Tibial artery (tissue), 4 donors: ENCODE measurements around the gene TMEM54.
A peak's percentile ranks its signal among the peaks of the same experiment; 100 is the strongest.

Experiments
- DNase-seq, 2 donors: peaks; one replicate each; pipeline ENCODE4 v3.0.0-alpha.2; 2019
- H3K27ac ChIP-seq, 2 donors: fragments of 200-600 bp; sonication (generic) in 1 of 2; 1 replicate in 1 of 2; 2 replicates in 1 of 2; pipeline ENCODE4 v1.5.1; 2018 to 2019; ENCODE audit warnings: mild to moderate bottlenecking in 1 of 2
- H3K27me3 ChIP-seq, 2 donors: fragments of 200-600 bp; sonication (generic) in 1 of 2; one replicate each; pipeline versions ENCODE4 v1.5.1 to v1.6.0; 2016 to 2019
- H3K36me3 ChIP-seq, 3 donors: fragments of 200-600 bp; sonication (generic) in 2 of 3; one replicate each; pipeline ENCODE4 v1.5.1; 2016 to 2019; ENCODE audit warnings: mild to moderate bottlenecking in 2 of 3
- H3K4me1 ChIP-seq, 4 donors: fragments of 200-600 bp; sonication (generic) in 2 of 4; 1 replicate in 3 of 4; 2 replicates in 1 of 4; pipeline ENCODE4 v1.5.1; 2016 to 2019
- H3K4me3 ChIP-seq, 2 donors: fragments of 200-600 bp; sonication (generic) in 1 of 2; 1 replicate in 1 of 2; 2 replicates in 1 of 2; pipeline ENCODE4 v1.5.1; 2018 to 2019; ENCODE audit warnings: mild to moderate bottlenecking in 2 of 2
- H3K9me3 ChIP-seq, 3 donors: fragments of 200-600 bp; sonication (generic) in 1 of 3; one replicate each; pipeline ENCODE4 v1.5.1; 2016 to 2019
- intact Hi-C: fragments of 100-400 bp; cut with DNase I; formaldehyde crosslinking; loops from one replicate; pipeline ENCODE4 v1.15.0; 2023; ENCODE audit warnings: low total_unique reads
- TF ChIP-seq, protein P1 (sequence below), 2 experiments: fragments of 200-600 bp in 1 of 2; fragments of 450-650 bp in 1 of 2; IDR thresholded peaks; one replicate each; pipeline ENCODE4 v1.5.1; 2017 to 2019; ENCODE audit warnings: antibody characterized with exemption in 2 of 2, mild to moderate bottlenecking in 1 of 2, moderate library complexity in 1 of 2

TMEM54 gene

DNA sequence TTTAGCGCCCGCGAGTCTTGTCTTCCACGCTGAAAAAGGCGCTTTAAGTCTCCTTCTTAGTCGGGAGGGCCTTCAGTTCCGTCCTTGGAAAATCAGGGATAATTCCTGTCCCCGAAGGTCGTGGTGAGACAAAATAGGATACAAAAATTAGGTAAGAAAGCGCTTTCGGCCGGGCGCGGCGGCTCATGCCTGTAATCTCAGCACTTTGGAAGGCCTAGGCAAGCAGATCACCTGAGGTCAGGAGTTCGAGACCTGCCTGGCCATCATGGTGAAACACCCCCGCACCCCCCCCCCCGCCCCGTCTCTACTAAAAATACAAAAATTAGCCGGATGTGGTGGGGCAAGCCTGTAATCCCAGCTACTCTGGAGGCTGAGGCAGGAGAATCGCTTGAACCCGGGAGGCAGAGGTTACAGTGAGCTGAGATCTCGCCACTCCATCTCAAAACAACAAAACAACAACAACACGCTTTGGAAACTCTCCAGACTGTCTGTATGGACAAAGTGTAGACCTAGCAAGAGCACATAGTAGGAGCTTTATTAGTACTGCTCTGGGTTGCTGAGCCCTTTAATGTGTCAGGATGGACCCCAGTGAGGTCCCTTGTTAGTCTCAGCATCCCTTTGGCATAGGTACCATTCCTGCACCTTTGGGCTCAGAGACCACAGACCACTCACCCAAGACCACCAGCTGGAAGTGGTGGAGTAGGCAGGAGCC lies 790 bp upstream of the TMEM54 start:
- no peaks in the 10 kb centered on the region for H3K9me3 ChIP-seq
- no peak for DNase-seq
- TF ChIP-seq, protein P1, sequence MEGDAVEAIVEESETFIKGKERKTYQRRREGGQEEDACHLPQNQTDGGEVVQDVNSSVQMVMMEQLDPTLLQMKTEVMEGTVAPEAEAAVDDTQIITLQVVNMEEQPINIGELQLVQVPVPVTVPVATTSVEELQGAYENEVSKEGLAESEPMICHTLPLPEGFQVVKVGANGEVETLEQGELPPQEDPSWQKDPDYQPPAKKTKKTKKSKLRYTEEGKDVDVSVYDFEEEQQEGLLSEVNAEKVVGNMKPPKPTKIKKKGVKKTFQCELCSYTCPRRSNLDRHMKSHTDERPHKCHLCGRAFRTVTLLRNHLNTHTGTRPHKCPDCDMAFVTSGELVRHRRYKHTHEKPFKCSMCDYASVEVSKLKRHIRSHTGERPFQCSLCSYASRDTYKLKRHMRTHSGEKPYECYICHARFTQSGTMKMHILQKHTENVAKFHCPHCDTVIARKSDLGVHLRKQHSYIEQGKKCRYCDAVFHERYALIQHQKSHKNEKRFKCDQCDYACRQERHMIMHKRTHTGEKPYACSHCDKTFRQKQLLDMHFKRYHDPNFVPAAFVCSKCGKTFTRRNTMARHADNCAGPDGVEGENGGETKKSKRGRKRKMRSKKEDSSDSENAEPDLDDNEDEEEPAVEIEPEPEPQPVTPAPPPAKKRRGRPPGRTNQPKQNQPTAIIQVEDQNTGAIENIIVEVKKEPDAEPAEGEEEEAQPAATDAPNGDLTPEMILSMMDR (IDR thresholded peaks at IDR 0.05), result no peak
- H3K4me3 ChIP-seq, result peak overlapping the region; percentile 50 to 63
- no peaks in the 10 kb centered on the region for H3K36me3 ChIP-seq
- intact Hi-C loops, result no loop called here
- H3K27me3 ChIP-seq, result peaks cover 0 to 16% of the 10 kb centered on the region in 2 donors
- H3K27ac ChIP-seq, result peak overlapping the region in 1 of 2 donors; percentile 47
- H3K4me1 ChIP-seq, result peaks cover 0 to 22% (median 13%) of the 10 kb centered on the region in 4 donors

DNA sequence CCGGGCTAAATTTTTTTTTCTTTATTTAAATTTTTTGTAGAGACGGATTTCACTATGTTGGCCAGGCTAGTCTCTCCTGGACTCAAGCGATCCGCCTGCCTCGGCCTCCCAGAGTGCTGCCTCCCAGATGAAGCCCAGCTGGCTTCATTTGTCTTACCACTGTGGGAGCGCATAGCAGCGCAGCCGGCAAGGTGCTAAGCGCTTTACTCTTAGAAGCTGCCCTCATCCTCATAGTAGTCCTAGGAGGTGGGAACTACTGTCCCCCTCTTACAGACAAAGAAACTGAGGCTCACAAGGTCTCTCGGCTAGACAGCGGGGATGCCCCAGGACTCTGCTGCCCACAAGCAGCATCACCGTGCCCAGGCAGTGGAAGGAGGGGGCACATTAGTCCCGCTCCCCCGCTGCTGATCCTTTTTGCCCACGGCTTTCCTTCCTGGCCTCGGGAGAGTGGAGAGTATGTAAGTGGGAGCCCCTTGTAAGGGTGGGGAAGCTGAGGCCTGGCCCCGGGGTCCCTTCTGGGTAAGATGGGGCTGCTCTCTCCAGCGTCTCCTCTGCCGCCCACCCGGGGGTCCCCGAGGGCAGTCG lies 726 bp downstream of the TMEM54 start:
- Histone ChIP-seq H3K4me1 (peaks cover 0 to 22% (median 13%) of the 10 kb centered on the region in 4 donors), H3K27ac (peak overlapping the region in 1 of 2 donors; percentile 21), H3K9me3 (no peaks in the 10 kb centered on the region), H3K27me3 (peaks cover 0 to 16% of the 10 kb centered on the region in 2 donors), H3K36me3 (peaks cover 0 to 11% (median 0%) of the 10 kb centered on the region in 3 donors), H3K4me3 (peak overlapping the region; percentile 50 to 63)
- no peak for DNase-seq
- TF ChIP-seq, protein P1 (IDR thresholded peaks at IDR 0.05), result no peak
- intact Hi-C loops, result no loop called here

- intact Hi-C loops, result no loop called here
- Histone ChIP-seq H3K27ac (no peak overlapping the region), H3K9me3 (no peaks in the 10 kb centered on the region), H3K36me3 (peaks cover 0 to 17% (median 0%) of the 10 kb centered on the region in 3 donors), H3K4me3 (no peak overlapping the region), H3K4me1 (peaks cover 0 to 22% (median 13%) of the 10 kb centered on the region in 4 donors), H3K27me3 (peaks cover 0 to 18% of the 10 kb centered on the region in 2 donors)
- TF ChIP-seq, protein P1 (IDR thresholded peaks at IDR 0.05), result no peak
- DNase-seq, result no peak
These were observed 1.4 kb downstream of the TMEM54 start for GRCh38 chr1:32899586-32900296.

DNA sequence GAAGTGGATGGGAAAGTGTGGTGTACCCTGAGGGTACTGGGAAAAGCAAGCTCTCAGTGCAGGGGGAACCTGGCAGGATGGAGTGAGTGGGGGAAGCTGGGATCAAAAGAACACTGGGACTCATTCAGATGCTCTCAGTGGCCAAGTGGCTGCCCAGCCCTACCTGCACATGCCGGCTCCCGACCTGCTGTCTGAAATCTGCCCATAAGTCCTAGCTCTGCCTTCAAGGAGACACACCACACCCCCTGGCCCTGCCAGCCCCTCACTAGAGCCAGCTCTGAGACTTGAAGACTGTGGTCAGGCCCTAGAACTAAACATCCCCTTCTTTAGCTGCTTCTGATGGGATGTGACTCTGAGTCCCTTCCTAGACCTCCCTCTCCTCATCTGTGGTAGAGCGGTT lies 2.2 kb downstream of the TMEM54 start:
- peaks cover 0 to 17% (median 0%) of the 10 kb centered on the region in 3 donors for H3K36me3 ChIP-seq
- peaks cover 0 to 26% (median 13%) of the 10 kb centered on the region in 4 donors for H3K4me1 ChIP-seq
- no peaks in the 10 kb centered on the region for H3K9me3 ChIP-seq
- peaks cover 0 to 26% of the 10 kb centered on the region in 2 donors for H3K27me3 ChIP-seq
- TF ChIP-seq, protein P1 (IDR thresholded peaks at IDR 0.05), result no peak
- no peak overlapping the region for H3K27ac ChIP-seq
- no peak overlapping the region for H3K4me3 ChIP-seq
- no peak for DNase-seq
- intact Hi-C loops, result no loop called here

GRCh38 chr1:32898056-32898455 lies 3.1 kb downstream of the TMEM54 start:
- no peak for DNase-seq
- Histone ChIP-seq H3K27ac (no peak overlapping the region), H3K27me3 (peaks cover 0 to 35% of the 10 kb centered on the region in 2 donors), H3K36me3 (peaks cover 0 to 17% (median 0%) of the 10 kb centered on the region in 3 donors), H3K4me3 (no peak overlapping the region), H3K4me1 (peaks cover 0 to 35% (median 21%) of the 10 kb centered on the region in 4 donors), H3K9me3 (no peaks in the 10 kb centered on the region)
- intact Hi-C loops, result no loop called here
- TF ChIP-seq, protein P1 (IDR thresholded peaks at IDR 0.05), result no peak
